ENCODE measurements around the gene SH3PXD2B. TPM values are rescaled to one million over a fixed set of nuclear protein-coding genes. Genes with fewer than 3 reads are reported as not detected.
"Not testable (repeated sequence)": the region's sequence is repeated elsewhere in the genome, so short reads cannot be mapped to it uniquely, and the experiment has no call there.

Gene SH3PXD2B
- total and polyA plus RNA-seq, 2 donors (not counting 1 experiment from before 2014, with no cell fraction given): not detected

DNA sequence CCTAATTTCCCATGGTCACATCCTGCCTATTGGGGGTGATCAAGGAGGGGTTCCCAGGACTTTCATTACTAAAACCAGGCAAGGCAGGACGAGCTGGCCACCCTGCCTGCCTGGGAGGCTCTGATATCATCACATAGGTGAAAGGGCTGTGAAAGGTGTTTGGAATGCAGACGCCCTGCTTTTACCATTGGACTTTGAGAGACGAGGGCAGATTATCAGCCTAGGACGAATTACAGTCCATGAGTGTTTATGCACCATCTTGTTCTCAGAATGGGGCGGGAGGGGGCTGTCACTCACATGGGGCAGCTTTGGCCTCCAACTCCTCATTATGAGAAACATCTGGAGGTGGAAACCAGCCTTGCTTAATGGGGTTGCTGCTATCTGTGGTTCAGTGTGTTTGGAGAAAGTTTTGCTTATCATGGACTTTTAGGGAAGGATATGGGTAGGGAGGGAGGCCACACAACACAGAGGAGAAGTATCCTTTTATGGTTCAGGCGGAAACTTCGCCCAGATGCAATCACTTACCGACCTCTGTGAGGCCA lies 101.0 kb downstream of the SH3PXD2B start:
- H3K79me2 ChIP-seq (ENCODE audit: control insufficient read depth, insufficient read depth, low read length): no peaks in the 10 kb centered on the region
- no peaks in the 10 kb centered on the region for H3K9me3 Mint-ChIP-seq (ENCODE audit: insufficient read depth)
- H3K27ac ChIP-seq (ENCODE audit: low read length in 2 of 2): no peak overlapping the region
- no peak for ATAC-seq (ENCODE audit: low read depth)
- no peak overlapping the region for H3K4me3 Mint-ChIP-seq
- H3K4me1 Mint-ChIP-seq: no peaks in the 10 kb centered on the region
- no peaks in the 10 kb centered on the region for H4K20me1 ChIP-seq (ENCODE audit: control insufficient read depth, insufficient read depth, low read length, poor library complexity, severe bottlenecking)
- H3K4me2 ChIP-seq (replicated peaks; ENCODE audit: low read depth, low read length, poor library complexity, severe bottlenecking): no peak overlapping the region
- no peaks in the 10 kb centered on the region for H3K36me3 ChIP-seq (replicated peaks in 1 of 2; ENCODE audit: control extremely low read depth in 1 of 2, control insufficient read depth in 1 of 2, extremely low read depth in 1 of 2, insufficient read depth in 2 of 2, low read length in 1 of 2)
- H3K4me1 ChIP-seq (ENCODE audit: control insufficient read depth in 2 of 2, insufficient read depth in 2 of 2, low read length in 2 of 2): no peaks in the 10 kb centered on the region
- CTCF ChIA-PET: no interaction called here
- POLR2A ChIA-PET: no interaction called here
- H3K4me3 ChIP-seq (ENCODE audit: control extremely low read depth in 1 of 5, extremely low read depth in 1 of 5, insufficient read depth in 1 of 5, low read depth in 2 of 5, low read length in 4 of 5): no peak overlapping the region
- intact Hi-C loops (cut with micrococcal nuclease): no loop called here
- 75% methylated on average over 7 of the region's 8 CpGs for WGBS (ENCODE audit: insufficient coverage)
- no peak overlapping the region for H3K9ac ChIP-seq (ENCODE audit: low read length)
- H3K27me3 ChIP-seq (replicated peaks in 1 of 4; ENCODE audit: control extremely low read depth in 1 of 4, control insufficient read depth in 3 of 4, insufficient read depth in 4 of 4, low read length in 3 of 4): no peaks in the 10 kb centered on the region
- peaks cover 20% of the 10 kb centered on the region for H3K27me3 Mint-ChIP-seq
- no peaks in the 10 kb centered on the region for H3K9me3 ChIP-seq (ENCODE audit: control extremely low read depth in 1 of 3, control insufficient read depth in 2 of 3, insufficient read depth in 1 of 3, low read length in 2 of 3)
- DNase-seq: no peak
- no peak overlapping the region for H2AFZ ChIP-seq (ENCODE audit: insufficient read depth, low read depth, low read length, poor library complexity, severe bottlenecking)
- no peak overlapping the region for H3K27ac Mint-ChIP-seq
- TF ChIP-seq EZH2 (IDR thresholded peaks at IDR 0.05; ENCODE audit: borderline replicate concordance, insufficient read depth, low read depth, low read length, poor library complexity, severe bottlenecking): no peak
- TF ChIP-seq, protein P1, sequence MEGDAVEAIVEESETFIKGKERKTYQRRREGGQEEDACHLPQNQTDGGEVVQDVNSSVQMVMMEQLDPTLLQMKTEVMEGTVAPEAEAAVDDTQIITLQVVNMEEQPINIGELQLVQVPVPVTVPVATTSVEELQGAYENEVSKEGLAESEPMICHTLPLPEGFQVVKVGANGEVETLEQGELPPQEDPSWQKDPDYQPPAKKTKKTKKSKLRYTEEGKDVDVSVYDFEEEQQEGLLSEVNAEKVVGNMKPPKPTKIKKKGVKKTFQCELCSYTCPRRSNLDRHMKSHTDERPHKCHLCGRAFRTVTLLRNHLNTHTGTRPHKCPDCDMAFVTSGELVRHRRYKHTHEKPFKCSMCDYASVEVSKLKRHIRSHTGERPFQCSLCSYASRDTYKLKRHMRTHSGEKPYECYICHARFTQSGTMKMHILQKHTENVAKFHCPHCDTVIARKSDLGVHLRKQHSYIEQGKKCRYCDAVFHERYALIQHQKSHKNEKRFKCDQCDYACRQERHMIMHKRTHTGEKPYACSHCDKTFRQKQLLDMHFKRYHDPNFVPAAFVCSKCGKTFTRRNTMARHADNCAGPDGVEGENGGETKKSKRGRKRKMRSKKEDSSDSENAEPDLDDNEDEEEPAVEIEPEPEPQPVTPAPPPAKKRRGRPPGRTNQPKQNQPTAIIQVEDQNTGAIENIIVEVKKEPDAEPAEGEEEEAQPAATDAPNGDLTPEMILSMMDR (IDR thresholded peaks at IDR 0.05): no peak

DNA sequence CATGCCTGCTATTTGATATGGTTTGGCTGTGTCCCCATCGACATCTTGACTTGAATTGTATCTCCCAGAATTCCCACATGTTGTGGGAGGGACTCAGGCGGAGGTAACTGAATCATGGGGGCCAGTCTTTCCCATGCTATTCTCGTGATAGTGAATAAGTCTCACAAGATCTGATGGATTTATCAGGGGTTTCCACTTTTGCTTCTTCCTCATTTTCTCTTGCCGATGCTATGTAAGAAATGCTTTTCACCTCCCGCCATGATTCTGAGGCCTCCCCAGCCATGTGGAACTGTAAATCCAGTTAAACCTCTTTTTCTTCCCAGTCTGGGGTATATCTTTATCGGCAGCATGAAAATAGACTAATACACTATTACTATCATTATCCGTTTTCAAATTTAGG lies 101.8 kb downstream of the SH3PXD2B start:
- H2AFZ ChIP-seq (ENCODE audit: insufficient read depth, low read depth, low read length, poor library complexity, severe bottlenecking); H3K4me1 ChIP-seq (ENCODE audit: control insufficient read depth in 2 of 2, insufficient read depth in 2 of 2, low read length in 2 of 2); H3K79me2 ChIP-seq (ENCODE audit: control insufficient read depth, insufficient read depth, low read length); H3K4me2 ChIP-seq (replicated peaks; ENCODE audit: low read depth, low read length, poor library complexity, severe bottlenecking); POLR2A ChIA-PET; H3K36me3 ChIP-seq (replicated peaks in 1 of 2; ENCODE audit: control extremely low read depth in 1 of 2, control insufficient read depth in 1 of 2, extremely low read depth in 1 of 2, insufficient read depth in 2 of 2, low read length in 1 of 2); H3K4me1 Mint-ChIP-seq; H3K9me3 Mint-ChIP-seq (ENCODE audit: insufficient read depth); H4K20me1 ChIP-seq (ENCODE audit: control insufficient read depth, insufficient read depth, low read length, poor library complexity, severe bottlenecking); DNase-seq; H3K27ac Mint-ChIP-seq; H3K9ac ChIP-seq (ENCODE audit: low read length); H3K4me3 ChIP-seq (ENCODE audit: control extremely low read depth in 1 of 5, extremely low read depth in 1 of 5, insufficient read depth in 1 of 5, low read depth in 2 of 5, low read length in 4 of 5); H3K9me3 ChIP-seq (ENCODE audit: control extremely low read depth in 1 of 3, control insufficient read depth in 2 of 3, insufficient read depth in 1 of 3, low read length in 2 of 3); ATAC-seq (ENCODE audit: low read depth); H3K27me3 ChIP-seq (replicated peaks in 1 of 4; ENCODE audit: control extremely low read depth in 1 of 4, control insufficient read depth in 3 of 4, insufficient read depth in 4 of 4, low read length in 3 of 4); intact Hi-C loops (cut with micrococcal nuclease); H3K27ac ChIP-seq (ENCODE audit: low read length in 2 of 2); H3K4me3 Mint-ChIP-seq; CTCF ChIA-PET: not testable (repeated sequence)
- H3K27me3 Mint-ChIP-seq: peaks cover 21% of the 10 kb centered on the region
- 96% methylated on average over 5 of the region's 7 CpGs for WGBS (ENCODE audit: insufficient coverage)

Data from B cell (primary cell).